GM18526 (cell line): ENCODE data around the gene CCR6.

Source experiments
- POLR2A ChIP-seq: IDR thresholded peaks from 3 replicates; pipeline ENCODE4 v1.6.1; 2011; ENCODE audit not compliant: insufficient read length; ENCODE audit errors: extremely low read depth

Gene CCR6

DNA sequence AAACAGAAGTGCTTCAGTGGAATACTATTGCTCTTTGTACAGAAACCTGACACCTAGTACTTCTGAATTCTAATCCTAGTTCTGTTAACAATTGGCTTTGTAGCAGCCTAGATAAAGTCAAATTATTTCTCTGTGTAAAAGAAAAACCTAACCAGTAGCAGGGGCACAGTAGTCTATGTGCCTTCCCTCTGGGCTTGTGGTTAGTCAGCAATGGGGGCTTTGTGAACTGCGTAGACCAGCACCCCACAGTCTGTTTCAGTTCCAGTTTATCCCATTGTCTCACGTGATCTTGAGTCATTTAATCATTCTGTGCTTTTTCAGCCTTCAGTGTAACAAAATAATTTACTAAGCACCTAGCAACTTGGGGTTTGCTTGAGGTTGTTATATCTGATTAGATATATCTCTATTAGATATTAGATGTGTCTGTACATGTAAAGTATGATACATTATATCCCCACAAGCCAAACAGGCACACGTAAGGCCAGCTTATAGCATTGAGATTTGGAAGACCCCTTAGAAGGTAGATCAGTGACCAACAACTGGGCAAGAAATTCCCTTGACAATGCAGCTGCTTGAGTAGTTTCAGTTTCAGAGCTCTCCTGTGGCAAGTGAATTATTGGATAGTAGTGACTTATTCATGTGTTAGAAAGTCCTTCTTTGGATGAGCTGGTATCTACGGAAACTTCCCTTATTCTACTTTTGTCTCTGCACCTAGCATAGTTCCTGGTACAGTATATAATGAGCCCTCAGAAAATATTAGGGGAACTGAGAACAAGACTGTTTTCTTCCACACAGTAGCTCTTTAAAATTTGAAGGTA, 27.9 kb upstream of the CCR6 start:
- peak; percentile 31 for TF ChIP-seq POLR2A

DNA sequence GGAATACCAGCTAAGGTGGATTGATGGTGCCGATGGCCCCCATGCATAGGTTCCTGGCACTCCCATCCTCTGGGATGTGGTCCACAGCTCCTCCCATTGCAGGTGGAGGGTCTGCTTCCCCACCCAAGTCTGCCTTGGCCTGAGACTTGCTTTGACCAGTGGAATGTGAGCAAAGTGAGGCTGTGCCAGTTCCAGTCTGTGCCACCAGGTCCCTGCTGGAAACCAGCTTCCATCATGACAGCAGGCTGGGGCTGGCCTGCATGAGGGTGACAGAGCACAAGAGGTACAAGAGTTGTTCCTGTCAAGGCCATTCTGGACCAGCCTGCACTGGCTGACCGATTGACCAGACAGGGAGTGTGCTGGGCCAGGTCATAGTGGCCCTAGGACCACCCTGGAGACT, 27.0 kb upstream of the CCR6 start:
- TF ChIP-seq POLR2A: no peak

DNA sequence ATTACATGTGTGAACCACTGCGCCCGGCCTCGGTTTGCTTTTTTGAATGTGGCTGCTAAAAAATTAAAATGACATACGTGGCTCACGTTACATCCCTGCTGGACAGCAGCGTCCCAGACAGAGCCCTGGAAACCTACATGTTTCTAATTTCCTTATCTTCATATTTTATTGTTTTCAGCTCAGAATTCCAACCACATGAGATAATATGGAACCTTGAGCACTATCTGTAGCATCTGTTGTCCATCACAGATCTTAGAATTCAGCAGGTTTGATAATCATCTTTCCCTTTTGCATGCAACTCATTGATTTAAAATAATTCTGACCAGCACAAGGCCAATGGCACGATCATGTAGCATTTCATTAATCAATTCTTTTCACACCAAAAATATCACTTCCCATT, 25.9 kb upstream of the CCR6 start:
- no peak for TF ChIP-seq POLR2A

DNA sequence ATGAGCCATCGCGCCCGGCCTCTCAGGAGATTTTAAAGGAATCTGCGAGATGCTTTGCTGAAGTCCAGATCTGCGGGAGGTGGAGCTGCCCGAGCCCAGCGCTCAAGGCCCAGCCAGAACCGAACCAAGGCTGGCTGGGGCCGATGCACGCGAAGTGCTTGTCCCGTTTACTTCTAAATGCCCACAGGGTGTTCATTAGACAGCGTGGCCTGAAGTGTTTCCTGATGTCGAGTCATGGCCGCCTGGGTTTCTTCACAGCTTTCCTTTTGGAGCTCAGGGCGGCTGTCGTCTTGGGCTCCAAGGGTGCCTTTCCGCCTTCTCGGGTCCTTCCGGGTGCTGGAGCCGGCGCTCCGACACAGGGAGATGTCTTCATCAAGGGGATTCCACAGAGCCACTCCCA, 25.1 kb upstream of the CCR6 start:
- TF ChIP-seq POLR2A: no peak

DNA sequence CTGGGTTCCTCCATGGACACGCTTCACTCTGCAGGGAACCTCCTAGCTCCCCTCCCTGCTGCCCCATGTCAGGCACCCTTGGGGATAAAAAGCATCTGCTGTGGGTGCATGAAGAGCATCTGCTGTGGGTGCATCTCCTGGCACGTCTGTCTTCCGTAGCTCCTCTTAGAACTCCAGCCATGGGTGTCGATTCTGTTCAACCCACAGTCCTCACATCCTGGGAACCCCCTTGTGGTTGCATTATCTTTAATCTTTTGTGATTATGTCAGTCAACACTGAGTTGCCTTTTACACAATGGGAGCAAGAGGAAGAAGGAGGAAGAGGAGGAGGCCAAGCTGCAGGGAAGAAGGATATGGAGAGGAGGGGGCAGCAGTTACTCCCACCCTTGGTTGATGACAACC, 24.1 kb upstream of the CCR6 start:
- no peak for TF ChIP-seq POLR2A

DNA sequence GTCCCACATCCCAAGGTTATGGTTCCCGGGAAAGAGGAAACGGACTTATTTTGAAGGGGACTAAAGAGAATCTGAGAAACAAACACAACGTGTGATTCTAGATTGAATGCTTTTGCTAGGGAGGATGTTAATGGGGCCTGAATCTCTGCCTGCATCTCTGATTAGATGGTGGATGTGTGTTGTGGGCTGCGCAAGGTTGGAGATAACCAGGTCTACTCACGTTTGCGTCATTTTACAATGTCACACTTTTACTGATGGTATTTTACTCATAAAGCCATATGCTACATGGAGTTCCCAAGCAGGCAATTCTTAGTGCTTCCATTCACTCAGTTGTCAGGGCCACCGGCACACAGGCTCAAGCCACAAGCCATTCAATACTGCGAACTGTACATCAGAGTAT, 23.2 kb upstream of the CCR6 start:
- no peak for TF ChIP-seq POLR2A

DNA sequence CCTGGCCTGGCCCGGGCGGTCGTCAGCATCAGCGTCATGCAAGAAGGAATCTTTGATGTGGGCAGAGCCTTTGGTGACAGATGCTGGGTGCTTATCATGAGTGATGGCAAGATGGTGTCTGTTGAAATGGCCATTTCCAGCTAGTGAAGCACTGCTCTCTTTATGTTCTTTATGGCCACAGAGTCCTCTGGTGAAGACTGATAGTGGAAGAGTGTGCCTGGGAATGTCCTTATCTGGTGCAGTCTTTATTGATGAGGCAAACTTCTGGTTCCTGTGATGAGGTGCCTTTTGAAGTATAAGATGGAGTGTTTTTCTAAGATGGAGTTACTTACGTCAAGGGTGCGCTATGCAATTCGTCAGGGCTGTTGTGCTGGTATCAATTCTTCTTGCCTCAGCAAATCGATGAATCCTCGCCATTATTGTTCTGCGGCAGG, 22.6 kb upstream of the CCR6 start:
- no peak for TF ChIP-seq POLR2A

DNA sequence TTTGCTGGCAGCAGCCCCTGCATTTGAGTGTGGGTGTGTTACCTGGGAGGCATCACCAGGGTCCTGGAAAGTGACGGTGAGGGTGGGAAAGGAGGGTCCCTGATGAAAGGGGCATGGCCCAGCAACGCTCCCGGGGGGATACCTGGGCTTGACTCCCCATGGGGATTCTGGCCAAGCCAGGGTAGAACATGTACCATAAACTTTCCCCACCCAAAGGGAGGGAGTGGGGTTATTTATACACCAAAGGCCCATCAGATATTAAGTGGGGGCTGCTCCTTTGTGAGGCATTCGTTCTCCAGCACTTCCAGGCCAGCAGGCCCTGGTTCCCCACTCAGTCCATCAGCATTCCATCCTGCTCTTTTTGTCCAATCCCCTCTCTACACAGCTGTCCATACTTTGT, 20.6 kb upstream of the CCR6 start:
- TF ChIP-seq POLR2A: no peak

DNA sequence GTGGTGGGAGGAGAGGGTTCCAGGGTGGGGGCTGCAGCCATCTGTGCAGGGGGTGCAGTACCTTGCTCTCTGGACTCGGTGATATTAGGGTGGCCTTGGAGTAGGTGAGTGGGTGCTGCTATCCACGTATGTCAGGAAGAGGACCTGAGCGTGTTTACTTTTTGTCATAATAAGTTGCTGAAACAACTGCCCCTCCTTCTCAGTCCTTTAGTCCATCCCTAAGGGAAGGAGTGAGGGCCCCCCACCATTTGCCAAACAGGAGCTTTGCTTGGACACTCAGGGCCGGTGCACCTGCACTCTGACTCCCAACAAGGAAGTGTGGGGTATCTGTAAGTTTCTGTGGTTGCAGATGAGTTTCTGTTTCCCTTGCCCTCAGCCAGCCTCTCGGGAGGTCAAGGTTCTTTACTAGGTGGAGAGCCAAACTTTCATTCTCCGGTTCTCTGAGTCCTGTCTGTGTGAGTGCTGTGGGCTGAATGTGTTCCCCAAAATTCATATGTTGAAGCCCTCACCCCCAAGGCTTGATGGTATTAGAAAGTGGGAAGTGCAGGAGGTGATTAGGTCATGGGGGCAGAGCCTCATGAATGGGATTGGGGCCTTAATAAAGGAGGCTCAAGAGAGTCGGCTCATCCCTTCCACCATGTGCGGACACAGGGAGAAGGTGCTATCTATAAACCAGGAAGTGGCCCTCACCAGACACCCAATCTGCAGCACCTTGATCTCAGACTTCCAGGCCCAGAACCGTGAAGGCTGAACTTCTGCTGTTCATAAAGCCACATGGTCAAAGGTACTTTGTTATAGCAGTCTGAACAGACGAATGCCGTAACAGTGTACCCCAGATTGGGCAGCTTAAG, 19.6 kb upstream of the CCR6 start:
- TF ChIP-seq POLR2A: peak; percentile 13

DNA sequence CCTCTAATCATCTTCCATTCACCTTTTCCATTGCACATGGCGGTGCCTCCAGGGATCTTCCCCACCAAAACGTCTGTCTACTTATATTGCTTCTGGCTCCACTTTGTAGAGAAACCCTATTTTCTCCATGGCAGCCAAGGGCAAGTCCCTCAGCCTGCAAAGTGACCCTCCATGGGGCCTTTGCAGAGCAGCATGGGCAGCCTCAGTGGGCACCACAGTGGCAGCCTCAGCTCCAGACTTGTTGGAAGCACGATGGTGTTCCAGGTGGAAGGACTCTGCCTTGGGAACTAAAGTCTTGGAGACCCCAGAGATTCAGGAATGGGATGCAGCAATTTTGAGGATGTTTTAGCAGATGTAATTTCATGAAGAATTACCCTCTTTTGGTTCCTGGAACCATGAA, 18.5 kb upstream of the CCR6 start:
- no peak for TF ChIP-seq POLR2A

DNA sequence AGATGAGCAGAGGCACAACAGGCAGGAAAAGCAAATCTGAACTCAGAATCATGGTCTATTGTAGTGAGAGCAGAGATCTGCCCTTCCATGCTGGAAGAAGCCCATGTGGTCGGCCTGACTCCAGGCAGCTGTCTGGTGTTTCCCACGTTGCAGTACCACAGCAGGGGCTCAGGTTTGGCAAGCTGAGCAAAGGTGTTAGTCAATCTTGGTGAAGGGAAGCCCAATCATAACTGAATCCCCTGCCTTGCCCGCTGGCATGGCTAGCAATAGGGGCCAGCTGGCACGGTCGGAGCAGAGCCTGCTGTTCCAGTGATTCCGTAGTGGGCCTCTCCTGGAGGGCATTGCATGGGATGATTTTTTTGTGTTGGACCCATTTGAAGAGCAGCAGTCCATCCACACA, 17.8 kb upstream of the CCR6 start:
- no peak for TF ChIP-seq POLR2A

DNA sequence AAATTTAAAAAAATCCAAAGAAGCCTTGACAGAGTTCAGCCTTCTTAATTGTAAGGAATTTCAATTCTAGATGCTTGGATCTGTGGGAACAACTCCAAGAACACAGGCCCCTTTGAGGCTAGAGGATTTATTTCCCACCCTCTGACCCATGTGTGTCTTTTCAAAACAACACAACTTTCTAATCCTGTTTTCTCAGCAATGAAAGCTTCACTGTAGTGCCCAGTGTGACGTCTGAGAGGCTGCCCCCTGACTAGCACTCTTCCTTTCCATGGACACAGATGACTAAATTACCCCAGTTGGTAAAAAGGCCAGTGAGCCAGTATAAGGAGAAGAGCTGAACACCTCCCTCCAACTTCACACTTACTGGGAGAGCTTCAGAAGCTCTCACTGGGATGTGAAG, 16.5 kb upstream of the CCR6 start:
- TF ChIP-seq POLR2A: no peak

DNA sequence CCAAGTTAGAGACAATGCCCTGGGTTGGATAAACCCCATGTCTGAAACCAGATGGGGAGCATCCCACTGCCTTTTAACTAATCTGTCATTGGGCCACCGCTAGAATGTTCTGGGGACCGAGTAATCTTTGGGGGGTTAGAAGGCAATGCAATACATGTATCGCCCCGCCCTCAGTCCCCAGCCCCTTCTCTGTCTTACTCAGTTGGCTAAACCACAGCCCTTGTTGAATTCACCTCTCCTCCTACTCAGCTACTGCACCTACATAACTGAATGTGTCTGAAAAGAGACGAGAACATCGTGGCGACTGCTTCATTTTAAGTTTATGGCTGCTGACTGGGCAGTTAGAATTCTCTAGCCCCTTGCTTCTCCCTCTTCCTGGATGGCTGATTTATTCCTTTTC, 15.1 kb upstream of the CCR6 start:
- TF ChIP-seq POLR2A: no peak

DNA sequence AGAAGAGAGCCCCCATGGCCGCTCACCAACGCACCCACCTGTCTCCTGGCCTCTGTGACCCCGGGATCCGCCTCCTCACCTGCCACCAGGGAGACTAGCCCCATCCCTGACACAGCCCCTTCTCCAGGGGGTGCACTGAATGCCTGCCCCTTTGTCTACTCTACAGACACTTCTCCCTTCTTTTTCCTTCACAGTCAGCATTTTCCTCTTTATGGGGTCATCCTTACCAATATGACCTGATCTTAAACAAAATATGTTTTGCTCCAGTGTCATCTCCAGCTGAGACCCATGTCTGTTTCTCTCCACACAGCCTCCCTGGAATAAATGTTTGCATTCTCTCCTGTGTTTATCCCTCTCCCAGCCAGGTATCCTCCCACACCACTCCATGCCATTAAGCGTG, 14.6 kb upstream of the CCR6 start:
- TF ChIP-seq POLR2A: no peak

DNA sequence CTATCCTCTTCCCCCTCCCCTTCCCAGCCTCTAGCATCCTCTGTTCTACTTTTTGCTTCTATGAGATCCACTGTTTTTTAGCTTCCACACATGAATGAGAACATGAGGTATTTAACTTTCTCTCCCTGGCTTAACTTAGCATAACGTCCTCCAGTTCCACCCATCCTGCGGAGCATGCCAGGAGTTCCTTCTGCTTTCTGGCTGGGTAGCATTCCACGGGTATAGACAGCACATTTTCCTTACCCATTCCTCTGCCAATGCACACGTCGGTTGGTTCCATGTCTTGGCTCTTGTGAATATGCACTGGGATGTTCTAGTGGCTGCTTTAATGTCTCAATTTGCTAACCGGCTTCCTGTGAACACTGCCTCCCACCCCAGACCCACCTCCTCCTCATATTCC, 13.2 kb upstream of the CCR6 start:
- TF ChIP-seq POLR2A: no peak

DNA sequence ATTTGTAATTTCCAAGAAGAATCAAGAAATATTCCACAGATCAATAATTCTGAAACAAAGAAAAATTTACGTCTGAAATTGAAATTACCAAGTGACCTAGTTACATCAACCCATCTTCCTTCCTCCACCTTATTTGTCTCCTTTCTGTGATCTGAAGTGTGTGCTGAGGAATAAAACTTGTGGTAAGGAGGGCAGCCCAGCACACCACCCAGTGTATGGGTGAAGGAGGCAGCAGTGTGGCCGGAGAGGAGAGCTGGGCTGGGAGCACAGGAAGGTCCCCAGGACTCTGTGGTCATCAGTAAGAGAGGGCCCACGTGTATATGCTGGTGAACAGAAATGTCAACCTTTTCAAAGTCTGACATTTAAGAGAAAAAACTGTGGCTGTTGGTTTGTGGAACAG, 11.3 kb upstream of the CCR6 start:
- peak; percentile 26 for TF ChIP-seq POLR2A
